Measurements from ENCODE around the gene PATE2.

PATE2 gene

GRCh38 chr11:125745979-125746378, 32.6 kb downstream of the PATE2 start, which contains the start of gene PATE1:
Gene PATE1 (plus strand): TSS chr11:125746279. CDS start chr11:125746305, 26 bp downstream.
- CTCF ChIA-PET, result no interaction called here
- POLR2A ChIA-PET, result no interaction called here

GRCh38 chr11:125743681-125744080, 34.9 kb downstream of the PATE2 start:
- POLR2A ChIA-PET, result no interaction called here
- TF ChIP-seq CTCF (IDR thresholded peaks at IDR 0.05; ENCODE audit: control extremely low read depth, extremely low read depth, low read depth, missing control alignments), result no peak
- CTCF ChIA-PET, result no interaction called here
- DNase-seq (ENCODE audit: extremely low spot score), result no peak

More at GRCh38 chr11:125745979-125746378, 32.6 kb downstream of the PATE2 start, which contains the start of gene PATE1:
- TF ChIP-seq CTCF (IDR thresholded peaks at IDR 0.05; ENCODE audit: control extremely low read depth, extremely low read depth, low read depth, missing control alignments), result no peak
- DNase-seq (ENCODE audit: extremely low spot score), result no peak

GRCh38 chr11:125740617-125741016, 38.0 kb downstream of the PATE2 start:
- POLR2A ChIA-PET, result no interaction called here
- no peak for TF ChIP-seq CTCF (IDR thresholded peaks at IDR 0.05; ENCODE audit: control extremely low read depth, extremely low read depth, low read depth, missing control alignments)
- DNase-seq (ENCODE audit: extremely low spot score), result no peak
- CTCF ChIA-PET, result no interaction called here

GRCh38 chr11:125728969-125729368, 49.7 kb downstream of the PATE2 start:
- no peak for DNase-seq (ENCODE audit: extremely low spot score)
- CTCF ChIA-PET, result interaction anchor here (1.2 kb wide), 1 partner anchor 34 kb away, joined by 4 read pairs; no protein-coding TSS in a partner anchor
- TF ChIP-seq CTCF (IDR thresholded peaks at IDR 0.05; ENCODE audit: control extremely low read depth, extremely low read depth, low read depth, missing control alignments), result no peak
- POLR2A ChIA-PET, result no interaction called here

All from GM10248 (cell line).